MCF 10A (cell line): ENCODE data around the gene KRT76. TPM values are rescaled to one million over a fixed set of nuclear protein-coding genes. Genes with fewer than 3 reads are reported as not detected.

Experiments
- BruUV-seq: library from RNA; stranded (reverse); fragments of 400-500 nt; replicated peaks from 2 replicates; lab custom pipeline; 2021; lab: Mats Ljungman, UMichigan
- CTCF ChIA-PET: fragments of 300-600 bp; sonication (Branson Sonifier 250); formaldehyde crosslinking; extraction: SDS; loops from one replicate; lab custom pipeline; 2021; ENCODE audit warnings: antibody characterized with exemption, inconsistent platforms; lab: Yijun Ruan, JAX
- POLR2A ChIA-PET: fragments of 300-600, 350-650 bp; sonication (Branson Sonifier 250); formaldehyde crosslinking; extraction: SDS; loops from one replicate; lab custom pipeline; 2020; ENCODE audit warnings: antibody characterized with exemption, inconsistent platforms; lab: Yijun Ruan, JAX
- DNase-seq: peaks from one replicate; pipeline ENCODE4 v3.0.0-alpha.2; 2018; ENCODE audit not compliant: unreplicated experiment
- H3K27ac Mint-ChIP-seq: one replicate; pipeline ENCODE4 v1.8.0; 2022; ENCODE audit warnings: mild to moderate bottlenecking, low read depth, mixed read lengths; ENCODE audit not compliant: unreplicated experiment
- H3K27me3 Mint-ChIP-seq: one replicate; pipeline ENCODE4 v1.8.0; 2022; ENCODE audit warnings: mixed read lengths; ENCODE audit not compliant: insufficient read depth, unreplicated experiment
- H3K36me3 Mint-ChIP-seq: one replicate; pipeline ENCODE4 v1.8.0; 2022; ENCODE audit warnings: mild to moderate bottlenecking, moderate library complexity, mixed read lengths; ENCODE audit not compliant: insufficient read depth, unreplicated experiment
- H3K4me1 Mint-ChIP-seq: one replicate; pipeline ENCODE4 v1.8.0; 2022; ENCODE audit warnings: mixed read lengths; ENCODE audit not compliant: insufficient read depth, unreplicated experiment
- H3K4me3 Mint-ChIP-seq: one replicate; pipeline ENCODE4 v1.8.0; 2022; ENCODE audit warnings: mild to moderate bottlenecking, moderate library complexity, mixed read lengths; ENCODE audit not compliant: unreplicated experiment
- H3K9me3 Mint-ChIP-seq: one replicate; pipeline ENCODE4 v1.8.0; 2022; ENCODE audit warnings: mixed read lengths; ENCODE audit not compliant: unreplicated experiment
- CTCF ChIP-seq: fragments of 200-600 bp; IDR thresholded peaks from one replicate; pipeline ENCODE4 v1.8.0; 2022; ENCODE audit warnings: antibody characterized with exemption, mild to moderate bottlenecking; ENCODE audit not compliant: unreplicated experiment
- intact Hi-C: fragments of 100-400 bp; cut with micrococcal nuclease; formaldehyde crosslinking; loops from 2 replicates; pipeline ENCODE4 v1.14.1; 2022
- total RNA-seq: library from RNA; stranded (reverse); gene quantifications from 2 replicates; pipeline ENCODE4 v1.2.3, GENCODE V29; 2022

The KRT76 gene
- total RNA-seq, 1 experiment from 2014 or later, result not detected

DNA sequence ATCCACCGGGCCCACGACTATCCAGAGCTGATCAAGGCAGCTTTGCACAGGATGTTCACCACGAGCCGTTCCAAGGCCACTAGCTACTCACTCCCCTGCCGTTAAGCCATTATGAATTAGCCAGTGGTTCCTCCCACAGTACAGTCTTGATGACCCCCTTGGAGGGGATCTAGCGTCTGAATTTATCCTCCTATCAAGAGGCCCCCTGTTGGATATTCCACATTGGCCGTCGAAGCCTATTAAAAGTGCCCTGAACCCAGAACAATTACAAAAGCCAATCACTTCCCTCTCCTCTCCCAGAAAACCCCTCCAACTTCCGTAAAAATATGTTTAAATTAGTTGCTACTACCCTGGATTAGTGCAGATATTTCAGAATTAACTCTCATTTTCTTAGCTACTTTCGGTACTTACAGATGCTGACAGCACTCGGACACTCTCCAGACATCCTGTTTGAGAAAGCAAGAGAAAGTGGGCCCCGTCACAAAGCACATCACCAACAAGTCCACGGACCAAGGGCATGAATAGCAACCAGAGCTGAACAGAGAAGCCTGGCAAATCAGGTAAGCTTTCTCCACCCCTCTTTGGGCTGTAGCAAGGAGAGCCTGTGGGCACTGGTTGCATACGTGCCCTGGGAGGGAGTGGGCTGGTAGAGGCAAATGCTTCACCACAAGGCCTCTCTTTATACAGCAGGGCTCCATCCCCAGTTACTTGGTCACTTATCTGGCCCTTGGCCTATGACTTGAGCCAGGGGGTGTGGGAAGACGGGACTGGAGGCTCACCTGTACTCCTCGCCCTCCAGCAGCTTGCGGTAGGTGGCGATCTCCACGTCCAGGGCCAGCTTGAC, 13.5 kb upstream of the KRT76 start:
- Mint-ChIP-seq H3K9me3 (peaks cover 4% of the 10 kb centered on the region), H3K4me1 (peaks cover 6% of the 10 kb centered on the region), H3K27ac (no peak overlapping the region), H3K4me3 (no peak overlapping the region), H3K36me3 (no peaks in the 10 kb centered on the region), H3K27me3 (peaks cover 6% of the 10 kb centered on the region)
- no peak for TF ChIP-seq CTCF
- ChIA-PET CTCF (interaction anchor here (0.6 to 1.1 kb wide), 3 partner anchors 18 to 456 kb away, joined by 3 read pairs; no protein-coding TSS in a partner anchor), POLR2A (no interaction called here)
- no TSS peak for BruUV-seq
- intact Hi-C loops, result no loop called here
- no peak for DNase-seq

GRCh38 chr12:52789637-52790426, 12.7 kb upstream of the KRT76 start:
- CTCF ChIA-PET, result interaction anchor here (0.7 kb wide), 1 partner anchor 455 kb away, joined by 3 read pairs; no protein-coding TSS in a partner anchor
- TF ChIP-seq CTCF, result no peak
- DNase-seq, result no peak
- H3K27ac Mint-ChIP-seq, result no peak overlapping the region
- intact Hi-C loops, result no loop called here
- POLR2A ChIA-PET, result no interaction called here
- BruUV-seq, result no TSS peak
- peaks cover 6% of the 10 kb centered on the region for H3K4me1 Mint-ChIP-seq
- H3K27me3 Mint-ChIP-seq, result peaks cover 14% of the 10 kb centered on the region
- no peak overlapping the region for H3K4me3 Mint-ChIP-seq
- no peaks in the 10 kb centered on the region for H3K36me3 Mint-ChIP-seq
- peaks cover 7% of the 10 kb centered on the region for H3K9me3 Mint-ChIP-seq

DNA sequence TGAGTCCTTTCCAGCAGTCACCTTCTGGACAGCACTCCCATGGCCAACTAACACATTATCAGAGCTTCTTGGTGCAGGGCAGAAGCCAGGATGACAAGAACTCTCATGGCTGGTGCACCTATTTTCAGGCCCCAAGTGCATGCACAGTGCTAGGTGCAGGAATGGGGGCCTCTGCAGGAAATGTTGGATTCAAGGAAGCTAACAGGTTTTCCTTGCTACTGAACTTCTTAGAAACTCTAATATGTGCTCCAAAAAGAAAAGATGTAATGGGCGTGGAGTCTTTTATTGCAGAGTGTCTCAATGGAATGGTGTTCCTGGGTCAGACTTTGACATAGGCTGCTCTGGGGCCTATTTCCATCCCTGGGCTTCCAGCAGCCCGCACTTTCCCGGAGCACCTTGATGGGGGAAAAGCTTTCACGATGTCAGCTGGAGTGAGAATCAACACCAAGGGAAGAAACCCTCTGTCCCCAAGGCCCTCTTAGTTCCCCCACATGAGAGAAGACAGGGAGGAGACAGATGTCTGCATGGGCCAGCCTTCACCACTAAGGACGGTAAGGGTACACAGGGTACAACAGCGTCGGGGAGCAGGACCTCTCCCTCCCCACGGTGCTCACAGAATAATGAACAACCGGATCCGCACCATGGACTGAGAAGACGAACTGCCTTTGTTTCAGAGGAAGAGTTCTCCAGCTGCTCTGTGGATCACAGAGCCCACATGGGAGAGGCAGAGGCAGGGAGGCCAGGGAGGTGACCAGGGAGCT, 11.9 kb upstream of the KRT76 start:
- H3K9me3 Mint-ChIP-seq, result peaks cover 7% of the 10 kb centered on the region
- H3K36me3 Mint-ChIP-seq, result no peaks in the 10 kb centered on the region
- CTCF ChIA-PET, result no interaction called here
- H3K27me3 Mint-ChIP-seq, result peaks cover 22% of the 10 kb centered on the region
- DNase-seq, result no peak
- intact Hi-C loops, result no loop called here
- no TSS peak for BruUV-seq
- TF ChIP-seq CTCF, result no peak
- H3K4me3 Mint-ChIP-seq, result no peak overlapping the region
- POLR2A ChIA-PET, result interaction anchor here (0.6 to 1.9 kb wide), 2 partner anchors 10 to 161 kb away, joined by 3 to 4 read pairs; no protein-coding TSS in a partner anchor
- H3K27ac Mint-ChIP-seq, result no peak overlapping the region
- no peaks in the 10 kb centered on the region for H3K4me1 Mint-ChIP-seq
